HepG2 (cell line): ENCODE results near the gene CASP3. TPM values are rescaled to one million over a fixed set of nuclear protein-coding genes. Genes with fewer than 3 reads are reported as not detected.

Experiments used
- ATAC-seq: fragments of 200-7000 bp; cut with Tn5 transposase; 3 replicates; pipeline ENCODE4 v1.9.1; 2020; ENCODE audit warnings: mild to moderate bottlenecking, moderate library complexity
- BruUV-seq: library from RNA; stranded (reverse); fragments of 400-500 nt; replicated peaks from 2 replicates; lab custom pipeline; 2021; lab: Mats Ljungman, UMichigan
- CTCF ChIA-PET: fragments of 300-600 bp; formaldehyde crosslinking; extraction: SDS; loops from one replicate; lab custom pipeline; 2021; ENCODE audit warnings: low total read pairs, inconsistent platforms, low intra/inter-chr PET ratio; lab: Yijun Ruan, JAX
- POLR2A ChIA-PET: fragments of 350-600 bp; sonication (Branson Sonifier 250); formaldehyde crosslinking; loops from one replicate; lab custom pipeline; 2020; ENCODE audit warnings: antibody characterized with exemption, inconsistent platforms; lab: Yijun Ruan, JAX
- DNase-seq: peaks from one replicate; pipeline ENCODE4 v3.0.0-alpha.2; 2015; ENCODE audit warnings: low spot score
- FAIRE-seq: peaks from 3 replicates; lab custom pipeline; 2011; peaks lifted over from hg19 to GRCh38; lab: Jason Lieb, UNC
- H2AFZ ChIP-seq: one replicate; pipeline ENCODE4 v1.6.1; 2011; ENCODE audit warnings: low read length, inconsistent platforms
- H3K27ac ChIP-seq: fragments of 300-600 bp; 3 replicates; pipeline ENCODE4 v1.8.0; 2011; ENCODE audit warnings: mixed run types, mild to moderate bottlenecking, mixed read lengths, low read length, inconsistent platforms; ENCODE audit not compliant: insufficient read depth; ENCODE audit errors: extremely low read length
- H3K27me3 ChIP-seq, 2 experiments: fragments of 200-600 bp in 1 of 2; 2 replicates in 1 of 2; 3 replicates in 1 of 2; pipeline versions ENCODE4 v1.6.0 to v1.8.0; 2011; ENCODE audit warnings: low read length in 2 of 2, mild to moderate bottlenecking in 2 of 2, moderate library complexity in 2 of 2, inconsistent platforms in 1 of 2; ENCODE audit not compliant: insufficient read depth in 2 of 2, control insufficient read depth in 1 of 2
- H3K36me3 ChIP-seq, 2 experiments: fragments of 200-600 bp in 1 of 2; replicated peaks in 1 of 2; 2 replicates in 1 of 2; 3 replicates in 1 of 2; pipeline versions ENCODE4 v1.5.1 to v1.8.0; 2011; ENCODE audit warnings: low read length in 2 of 2, inconsistent platforms in 1 of 2; ENCODE audit not compliant: insufficient read depth in 2 of 2, control insufficient read depth in 1 of 2
- H3K4me1 ChIP-seq: 2 replicates; pipeline ENCODE4 v1.5.1; 2012; ENCODE audit warnings: low read length, inconsistent platforms; ENCODE audit not compliant: insufficient read depth
- H3K4me2 ChIP-seq: 2 replicates; pipeline ENCODE4 v1.6.0; 2011; ENCODE audit warnings: low read depth, low read length, inconsistent platforms
- H3K4me3 ChIP-seq, 3 experiments: fragments of 200-600 bp in 1 of 3; sonication (generic), shearing (Covaris generic) in 1 of 3; replicated peaks in 1 of 3; 2 replicates each; pipeline ENCODE4 v1.5.1; 2011 to 2016; ENCODE audit warnings: low read length in 3 of 3, inconsistent platforms in 2 of 3, low read depth in 2 of 3, mild to moderate bottlenecking in 2 of 3, control low read depth in 1 of 3, mixed read lengths in 1 of 3; ENCODE audit not compliant: insufficient read depth in 1 of 3
- H3K79me2 ChIP-seq: one replicate; pipeline ENCODE4 v1.6.1; 2011; ENCODE audit warnings: low read length, inconsistent platforms; ENCODE audit not compliant: insufficient read depth
- H3K9ac ChIP-seq: 2 replicates; pipeline ENCODE4 v1.6.0; 2011; ENCODE audit warnings: mild to moderate bottlenecking, low read depth, low read length, inconsistent platforms; ENCODE audit not compliant: insufficient read depth
- H3K9me3 ChIP-seq: 2 replicates; pipeline ENCODE4 v1.5.1; 2012; ENCODE audit warnings: mild to moderate bottlenecking, low read length
- H4K20me1 ChIP-seq: 2 replicates; pipeline ENCODE4 v1.6.0; 2011; ENCODE audit warnings: inconsistent platforms, mild to moderate bottlenecking, low read length, moderate library complexity; ENCODE audit not compliant: insufficient read depth
- CENPX ChIP-seq: sonication (generic); formaldehyde crosslinking; IDR thresholded peaks from 2 replicates; pipeline ENCODE4 v1.9.0; 2021; ENCODE audit warnings: mild to moderate bottlenecking, missing genetic modification reagents, moderate library complexity
- FOXJ3 ChIP-seq: sonication (generic); formaldehyde crosslinking; IDR thresholded peaks from 2 replicates; pipeline ENCODE4 v1.4.0; 2020; ENCODE audit warnings: missing genetic modification reagents, mild to moderate bottlenecking, borderline replicate concordance
- ISL2 ChIP-seq: sonication (generic); formaldehyde crosslinking; IDR thresholded peaks from 2 replicates; pipeline ENCODE4 v1.5.0; 2020; ENCODE audit warnings: missing genetic modification reagents
- KDM6A ChIP-seq: IDR thresholded peaks from 2 replicates; pipeline ENCODE4 v1.6.1; 2016; ENCODE audit warnings: low read depth
- MTA3 ChIP-seq: sonication (generic); formaldehyde crosslinking; IDR thresholded peaks from 2 replicates; pipeline ENCODE4 v1.4.0; 2020; ENCODE audit warnings: missing genetic modification reagents
- ZNF225 ChIP-seq: sonication (generic); formaldehyde crosslinking; IDR thresholded peaks from 2 replicates; pipeline ENCODE4 v1.4.0; 2020; ENCODE audit warnings: mild to moderate bottlenecking, missing genetic modification reagents
- ZNF33A ChIP-seq: sonication (generic); formaldehyde crosslinking; IDR thresholded peaks from 2 replicates; pipeline ENCODE4 v1.5.1; 2020; ENCODE audit warnings: missing genetic modification reagents, mild to moderate bottlenecking, moderate library complexity, borderline replicate concordance
- ZNF503 ChIP-seq: sonication (generic); formaldehyde crosslinking; IDR thresholded peaks from 2 replicates; pipeline ENCODE4 v1.4.0; 2020; ENCODE audit warnings: missing genetic modification reagents
- ZNF687 ChIP-seq: sonication (generic); formaldehyde crosslinking; IDR thresholded peaks from 2 replicates; pipeline ENCODE4 v1.5.1; 2020; ENCODE audit warnings: mild to moderate bottlenecking, missing genetic modification reagents, moderate library complexity
- WGBS: methylation state at CpG from one replicate; pipeline ENCODE4 v1.1.6; 2017; ENCODE audit warnings: low lambda C conversion rate; 5-methylcytosine and 5-hydroxymethylcytosine counted together
- in situ Hi-C: cut with HindIII; loops from 2 replicates; pipeline ENCODE4 v1.10.0; 2017; ENCODE audit warnings: low pct_unique_long_range_greater_than_20kb; ENCODE audit not compliant: extremely low pct_ligation_motif_present
- intact Hi-C: fragments of 100-400 bp; cut with micrococcal nuclease; formaldehyde crosslinking; loops from one replicate; pipeline ENCODE4 v1.10.0; 2022; ENCODE audit not compliant: unreplicated experiment
- polyA plus RNA-seq, 8 experiments: library from polyadenylated mRNA; depleted of rRNA in 3 of 8; stranded (reverse) in 7 of 8; unstranded in 1 of 8; fragments of >200 nt; fragmentation: Illumina TruSeq in 4 of 8; extraction: Trizol in 4 of 8; gene quantifications; 2 replicates each; pipeline versions ENCODE4 v1.2.1 to v1.2.3, GENCODE V29; 2011 to 2016; ENCODE audit warnings: low read depth in 4 of 8, missing spikeins in 1 of 8, mixed read lengths in 1 of 8; ENCODE audit not compliant: insufficient read depth in 1 of 8
- total RNA-seq, 5 experiments: library from RNA; depleted of rRNA; stranded (reverse); fragments of >200 nt; fragmentation: Illumina TruSeq; extraction: Trizol; gene quantifications; 2 replicates each; pipeline ENCODE4 v1.2.3, GENCODE V29; 2016; ENCODE audit warnings: low read depth in 1 of 5
- TF ChIP-seq, protein P1 (sequence below): sonication (generic); formaldehyde crosslinking; IDR thresholded peaks from 2 replicates; pipeline ENCODE4 v1.8.0; 2022; ENCODE audit warnings: missing genetic modification reagents, mild to moderate bottlenecking, inconsistent platforms, borderline replicate concordance

CASP3 gene
- total and polyA plus RNA-seq, 2 of the 13 experiments (the other 11 are each of a cell fraction or from before 2014, with no cell fraction given): 26.0 to 77.8 TPM

- Histone ChIP-seq H3K9me3 (no peaks in the 10 kb centered on the region), H3K4me3 (no peak overlapping the region), H2AFZ (no peak overlapping the region), H4K20me1 (no peaks in the 10 kb centered on the region), H3K4me2 (no peak overlapping the region), H3K4me1 (no peaks in the 10 kb centered on the region), H3K36me3 (peaks cover 3 to 36% of the 10 kb centered on the region in 2 experiments), H3K27ac (no peak overlapping the region), H3K27me3 (no peaks in the 10 kb centered on the region), H3K79me2 (no peaks in the 10 kb centered on the region), H3K9ac (no peak overlapping the region)
- 97% methylated on average over 5 of the region's 5 CpGs for WGBS
- ATAC-seq: no peak
- POLR2A ChIA-PET: no interaction called here
- CTCF ChIA-PET: no interaction called here
- DNase-seq: no peak
- no peak for FAIRE-seq
- intact Hi-C loops: no loop called here
- TF ChIP-seq FOXJ3 (CRISPR knock-in tag) (no peak), ZNF33A (CRISPR knock-in tag) (no peak), ZNF225 (no peak), KDM6A (CRISPR knock-in tag) (no peak), MTA3 (CRISPR knock-in tag) (no peak), ZNF503 (CRISPR knock-in tag) (no peak), ISL2 (CRISPR knock-in tag) (no peak), CENPX (CRISPR knock-in tag) (no peak), ZNF687 (CRISPR knock-in tag) (no peak)
- TF ChIP-seq, protein P1, sequence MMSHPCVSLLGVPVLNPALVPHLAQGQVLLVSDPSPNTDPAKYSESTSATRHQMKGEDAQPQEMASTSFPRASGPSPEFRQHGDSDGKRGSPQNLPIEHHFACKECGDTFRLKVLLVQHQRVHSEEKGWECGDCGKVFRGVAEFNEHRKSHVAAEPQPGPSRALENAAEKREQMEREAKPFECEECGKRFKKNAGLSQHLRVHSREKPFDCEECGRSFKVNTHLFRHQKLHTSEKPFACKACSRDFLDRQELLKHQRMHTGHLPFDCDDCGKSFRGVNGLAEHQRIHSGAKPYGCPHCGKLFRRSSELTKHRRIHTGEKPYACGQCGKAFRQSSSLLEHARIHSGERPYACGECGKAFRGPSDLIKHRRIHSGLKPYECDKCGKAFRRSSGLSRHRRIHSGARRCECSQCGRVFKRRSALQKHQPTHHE (CRISPR knock-in tag): no peak
- in situ Hi-C loops: no loop called here
- no TSS peak for BruUV-seq
Observed at GRCh38 chr4:184693056-184693455, 43.8 kb upstream of the CASP3 start.
